T-helper 2 cell treated with Interferon-gamma antibody and Interleukin-4, amounts not matched to agents 100 ng/mL and 5 ng/mL, for 36 hours (primary cell): Measurements from ENCODE around the gene SLCO1C1. TPM values are rescaled to one million over a fixed set of nuclear protein-coding genes. Genes with fewer than 3 reads are reported as not detected.

Source experiments
- intact Hi-C: fragments of 100-400 bp; cut with micrococcal nuclease; formaldehyde crosslinking; loops from one replicate; pipeline ENCODE4 v1.15.1; 2023
- total RNA-seq: library from RNA; stranded (reverse); gene quantifications from 2 replicates; pipeline ENCODE4 v1.2.3, GENCODE V29; 2022

SLCO1C1 gene
- total RNA-seq, 1 donor from 2014 or later = not detected

DNA sequence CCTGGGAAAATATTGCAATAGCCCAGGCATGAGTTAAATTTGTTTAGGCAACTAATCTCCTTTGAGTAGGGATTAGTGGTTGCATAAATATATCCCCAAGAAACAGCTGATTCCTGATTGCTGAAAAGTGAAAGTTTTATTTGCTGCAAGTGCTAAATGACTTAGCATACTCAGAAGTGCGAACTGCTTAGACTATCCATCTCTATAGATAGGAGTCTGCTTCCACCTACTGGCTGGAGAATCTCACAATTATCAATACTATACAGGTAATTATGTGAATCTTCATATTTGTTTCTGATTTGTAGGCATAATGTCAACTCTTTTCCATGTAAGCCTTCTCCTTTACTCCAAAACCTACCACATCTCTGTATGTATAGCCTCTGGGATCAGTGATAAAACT lies 103.4 kb downstream of the SLCO1C1 start:
- intact Hi-C loops = no loop called here

GRCh38 chr12:20800160-20800559 lies 105.0 kb downstream of the SLCO1C1 start:
- intact Hi-C loops = no loop called here

- intact Hi-C loops = no loop called here
Measured at GRCh38 chr12:20801035-20801434, 105.9 kb downstream of the SLCO1C1 start.

Other genes with a start within 250 kb of the SLCO1C1 start
- not detected in 2 replicates for gene SLCO1B3, start 115.4 kb downstream of the SLCO1C1 start, total RNA-seq